Measurements from ENCODE around the gene RAF1. TPM values are rescaled to one million over a fixed set of nuclear protein-coding genes. Genes with fewer than 3 reads are reported as not detected.

RAF1 gene
- polyA plus RNA-seq, 2 of the 4 experiments (the other 2 are of a cell fraction): 56.2 to 94.6 TPM

- ATAC-seq: no peak
- no peak for DNase-seq (ENCODE audit: low read depth in 1 of 2, low spot score in 1 of 2)
- Histone ChIP-seq H3K4me1 (peaks cover 17% of the 10 kb centered on the region; the same call in 2 of the 3 replicates), H3K4me2 (no peak overlapping the region), H3K27ac (no peak overlapping the region), H3K4me3 (no peak overlapping the region), H3K9me3 (no peaks in the 10 kb centered on the region)
- 88% methylated on average over 8 of the region's 8 CpGs for WGBS (ENCODE audit: missing lambda C conversion rate)
- no peak for FAIRE-seq
- ChIA-PET POLR2A (interaction anchor here (0.7 kb wide), 1 partner anchor 116 kb away, joined by 4 read pairs; no protein-coding TSS in a partner anchor), CTCF (no interaction called here)
- TF ChIP-seq NR3C1 (IDR thresholded peaks at IDR 0.05) (no peak), KDM1A (IDR thresholded peaks at IDR 0.05; ENCODE audit: low read depth) (peak; percentile 50; the same call in 1 of the 2 replicates), PHF8 (IDR thresholded peaks at IDR 0.05; ENCODE audit: borderline replicate concordance, low read depth) (no peak)
Observed at GRCh38 chr3:12692444-12692843, 28.5 kb upstream of the RAF1 start.

- peaks cover 13% of the 10 kb centered on the region; the same call in 2 of the 3 replicates for H3K4me1 ChIP-seq
- H3K9me3 ChIP-seq: no peaks in the 10 kb centered on the region
- peak; percentile 19 to 48; a peak in 4 of 6 replicates for ATAC-seq
- TF ChIP-seq FOSL2 (IDR thresholded peaks at IDR 0.05) (no peak), FOSL2 (CRISPR knock-in tag; IDR thresholded peaks at IDR 0.05) (no peak), HOXB13 (CRISPR knock-in tag; IDR thresholded peaks at IDR 0.05; ENCODE audit: low read depth) (no peak), MAFK (IDR thresholded peaks at IDR 0.05; ENCODE audit: partially characterized antibody) (no peak), EP300 (IDR thresholded peaks at IDR 0.05) (no peak), GATA3 (IDR thresholded peaks at IDR 0.05; ENCODE audit: borderline replicate concordance) (no peak), NFE2L2 (conservative IDR thresholded peaks at IDR 0.05; ENCODE audit: low read length) (no peak), ATOH8 (CRISPR knock-in tag; IDR thresholded peaks at IDR 0.05; ENCODE audit: low read depth) (no peak), RNF2 (IDR thresholded peaks at IDR 0.05; ENCODE audit: borderline replicate concordance, low read depth) (no peak), JUNB (IDR thresholded peaks at IDR 0.05) (no peak), KDM5A (IDR thresholded peaks at IDR 0.05) (no peak)
- TF ChIP-seq, protein P1, sequence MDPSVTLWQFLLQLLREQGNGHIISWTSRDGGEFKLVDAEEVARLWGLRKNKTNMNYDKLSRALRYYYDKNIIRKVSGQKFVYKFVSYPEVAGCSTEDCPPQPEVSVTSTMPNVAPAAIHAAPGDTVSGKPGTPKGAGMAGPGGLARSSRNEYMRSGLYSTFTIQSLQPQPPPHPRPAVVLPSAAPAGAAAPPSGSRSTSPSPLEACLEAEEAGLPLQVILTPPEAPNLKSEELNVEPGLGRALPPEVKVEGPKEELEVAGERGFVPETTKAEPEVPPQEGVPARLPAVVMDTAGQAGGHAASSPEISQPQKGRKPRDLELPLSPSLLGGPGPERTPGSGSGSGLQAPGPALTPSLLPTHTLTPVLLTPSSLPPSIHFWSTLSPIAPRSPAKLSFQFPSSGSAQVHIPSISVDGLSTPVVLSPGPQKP (IDR thresholded peaks at IDR 0.05; ENCODE audit: low read depth, low read length): no peak
- WGBS (ENCODE audit: missing lambda C conversion rate): 48% methylated on average over 11 of the region's 11 CpGs
- DNase-seq (ENCODE audit: low read depth in 1 of 2, low spot score in 1 of 2): no peak
- ChIA-PET CTCF (interaction anchor here (1.3 to 2.3 kb wide), 2 partner anchors 16 to 30 kb away, joined by 3 to 9 read pairs; no protein-coding TSS in a partner anchor), POLR2A (no interaction called here)
- H3K4me2 ChIP-seq: no peak overlapping the region
- H3K4me3 ChIP-seq: no peak overlapping the region
- FAIRE-seq: no peak
- H3K27ac ChIP-seq: no peak overlapping the region
Observed at GRCh38 chr3:12689997-12690711, 26.2 kb upstream of the RAF1 start.

DNA sequence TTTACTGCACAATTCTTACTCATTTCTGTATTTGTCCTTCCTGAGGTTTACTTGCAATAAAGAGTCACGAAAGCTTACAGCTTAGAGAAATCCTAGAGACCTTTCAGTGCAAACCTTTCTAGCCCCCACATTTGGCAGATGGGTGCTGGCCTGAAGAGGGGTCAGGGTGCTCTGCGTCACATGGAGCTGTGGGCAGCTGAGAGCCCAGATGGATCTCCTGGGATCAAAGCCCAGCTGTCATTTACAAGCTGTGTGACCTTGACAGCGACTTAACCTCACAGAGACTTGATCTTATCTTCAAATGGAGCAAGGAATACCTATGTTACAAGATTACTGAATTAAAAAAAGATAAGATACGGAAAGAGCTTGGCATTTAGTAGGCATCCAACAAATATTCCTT lies 24.0 kb upstream of the RAF1 start:
- Histone ChIP-seq H3K27ac (no peak overlapping the region), H3K9me3 (no peaks in the 10 kb centered on the region), H3K4me1 (no peaks in the 10 kb centered on the region), H3K4me2 (no peak overlapping the region), H3K4me3 (no peak overlapping the region)
- TF ChIP-seq CBX8 (IDR thresholded peaks at IDR 0.05) (no peak), RARB (CRISPR knock-in tag; IDR thresholded peaks at IDR 0.05) (no peak), TFCP2L1 (CRISPR knock-in tag; IDR thresholded peaks at IDR 0.05) (no peak), HDAC2 (IDR thresholded peaks at IDR 0.05) (no peak), POLR2A (IDR thresholded peaks at IDR 0.05; ENCODE audit: low read length) (no peak), MAZ (IDR thresholded peaks at IDR 0.05; ENCODE audit: borderline replicate concordance, low read depth, low read length) (no peak), ZFP36 (IDR thresholded peaks at IDR 0.05; ENCODE audit: borderline replicate concordance, partially characterized antibody) (no peak), MAFK (IDR thresholded peaks at IDR 0.05; ENCODE audit: partially characterized antibody) (no peak)
- 57% methylated on average over 4 of the region's 4 CpGs for WGBS (ENCODE audit: missing lambda C conversion rate)
- DNase-seq (ENCODE audit: low read depth in 1 of 2, low spot score in 1 of 2): no peak
- FAIRE-seq: no peak
- ChIA-PET CTCF (no interaction called here), POLR2A (no interaction called here)
- ATAC-seq: no peak

All from A549 (cell line).